ENCODE data around the gene KLF1.

KLF1 gene

DNA sequence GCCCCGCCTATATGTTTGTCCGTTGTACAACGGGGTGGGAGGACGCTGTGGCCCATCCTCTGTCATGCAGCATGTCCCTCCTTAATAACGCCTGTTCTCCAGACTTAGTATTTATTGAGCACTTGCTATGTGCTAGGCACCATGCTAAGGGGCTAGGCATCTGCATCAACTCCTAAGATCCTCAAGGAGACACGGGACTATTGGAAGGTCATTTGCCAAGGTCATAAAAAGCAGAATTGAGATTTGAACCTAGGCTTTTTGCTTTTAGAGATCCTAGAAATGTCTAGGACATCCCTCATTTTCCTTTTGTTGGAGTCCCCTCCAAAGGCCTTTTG is 50.5 kb downstream of the KLF1 start:
- DNase-seq: no peak

DNA sequence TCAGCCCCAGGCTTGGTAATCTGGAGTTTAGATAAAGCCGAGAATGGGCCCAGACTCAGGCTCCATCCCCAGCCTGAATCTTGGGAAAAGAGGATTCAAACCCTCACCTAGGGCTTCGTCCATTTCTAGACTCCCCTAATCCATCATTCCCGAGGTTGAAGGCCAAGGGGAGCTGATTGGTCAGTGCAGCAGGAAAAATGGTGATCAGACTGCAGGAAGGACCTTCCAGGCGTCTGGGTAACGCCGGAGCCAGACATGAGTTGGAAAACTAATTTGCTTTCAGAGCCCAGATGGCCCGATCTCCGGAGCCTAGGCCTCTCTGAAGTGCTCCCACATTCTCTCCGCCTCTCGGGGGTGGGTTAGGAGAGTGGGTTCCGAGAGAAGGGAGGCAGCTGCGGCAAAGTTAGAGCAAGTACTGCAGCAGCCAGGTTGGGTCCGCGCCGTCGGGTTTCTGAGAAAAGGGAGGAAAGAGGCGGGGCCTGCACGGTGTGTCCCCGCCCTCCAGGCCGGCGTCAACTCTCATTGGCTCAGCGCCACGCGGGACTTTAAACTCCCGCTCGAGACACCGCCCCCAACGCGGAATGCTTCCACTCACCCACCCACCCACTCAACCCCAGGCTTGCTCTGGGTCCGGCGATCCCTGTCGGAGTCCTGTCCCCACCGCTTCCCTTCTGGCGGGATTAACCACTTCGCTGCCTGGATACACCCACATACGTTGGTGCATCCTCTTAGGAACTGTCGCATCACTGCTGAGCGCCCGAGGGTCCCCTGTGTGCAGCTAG is 51.8 kb downstream of the KLF1 start:
- DNase-seq: peak; percentile 53

DNA sequence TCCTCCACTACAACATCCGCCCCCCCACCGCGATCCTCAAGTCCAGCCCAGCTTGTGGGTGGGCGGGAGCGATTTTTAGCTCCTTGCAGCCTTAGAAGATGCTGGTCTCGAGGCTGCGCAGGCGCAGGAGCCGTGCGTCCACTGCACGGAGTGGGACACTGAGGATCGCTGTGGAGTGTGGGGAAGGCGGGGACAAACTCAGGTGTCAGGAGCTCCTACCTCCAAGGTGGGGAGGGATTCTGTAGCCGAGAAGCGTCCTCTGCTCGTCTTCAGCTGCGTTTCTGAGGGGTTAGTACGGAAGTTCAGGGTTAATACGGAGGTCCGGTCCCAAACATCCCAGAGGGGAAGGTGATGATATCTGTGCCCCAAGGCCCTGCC is 52.4 kb downstream of the KLF1 start, which contains the start of gene RTBDN:
RTBDN (minus strand) TSS at position 14 of the 378 bp plus-strand sequence. CDS start 4,600 bp downstream, outside the sequence.
- peak; percentile 24 for DNase-seq
